Measurements from ENCODE around the gene CHURC1. TPM values are rescaled to one million over a fixed set of nuclear protein-coding genes. Genes with fewer than 3 reads are reported as not detected.

CHURC1 gene
- total and polyA plus RNA-seq, 2 of the 4 experiments (the other 2 are of a cell fraction) = 38.0 to 69.5 TPM

DNA sequence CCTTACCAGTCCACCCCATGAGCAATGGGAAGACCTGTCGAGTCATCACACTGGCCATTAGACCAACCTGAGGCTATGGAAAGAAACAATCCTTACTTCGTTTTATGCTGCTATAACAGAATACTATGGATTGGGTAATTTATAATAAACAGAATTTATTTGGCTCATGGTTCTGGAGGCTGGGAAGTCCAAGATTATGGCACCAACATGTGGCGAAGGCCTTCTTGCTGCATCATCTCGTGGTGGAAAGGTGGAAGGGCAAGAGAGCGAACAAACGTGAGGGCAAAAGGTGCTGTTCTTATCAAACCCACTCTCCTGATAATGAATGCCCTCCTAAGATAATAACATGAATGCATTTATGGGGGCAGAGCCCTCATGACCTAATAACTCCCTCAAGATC lies 24.9 kb upstream of the CHURC1 start:
- Histone ChIP-seq H4K20me1 (ENCODE audit: insufficient read depth, low read length) (no peaks in the 10 kb centered on the region), H3K4me1 (ENCODE audit: control insufficient read depth, insufficient read depth, low read length) (no peaks in the 10 kb centered on the region), H4K91ac (ENCODE audit: insufficient read depth, low read depth, low read length) (no peak overlapping the region), H2BK20ac (ENCODE audit: low read depth, low read length) (no peak overlapping the region), H3K4ac (ENCODE audit: low read depth, low read length) (no peak overlapping the region), H3K27me3 (ENCODE audit: control insufficient read depth, insufficient read depth, low read length) (peaks cover 29% of the 10 kb centered on the region), H3K9me1 (ENCODE audit: insufficient read depth, low read length) (no peaks in the 10 kb centered on the region), H2AFZ (replicated peaks; ENCODE audit: low read length, poor library complexity) (no peak overlapping the region), H3K14ac (replicated peaks; ENCODE audit: low read depth, low read length) (no peak overlapping the region), H3K9ac (ENCODE audit: low read depth, low read length) (no peak overlapping the region), H4K5ac (ENCODE audit: low read depth, low read length) (no peak overlapping the region), H3K36me3 (ENCODE audit: control insufficient read depth, insufficient read depth, low read length) (no peaks in the 10 kb centered on the region), H2AK5ac (ENCODE audit: low read depth, low read length) (no peak overlapping the region), H2BK15ac (ENCODE audit: low read depth, low read length) (no peak overlapping the region), H3K4me2 (ENCODE audit: low read depth, low read length) (no peak overlapping the region), H2BK120ac (ENCODE audit: low read depth, low read length) (no peak overlapping the region), H3K56ac (ENCODE audit: extremely low read depth, insufficient read depth, low read length) (no peak overlapping the region), H3K27ac (ENCODE audit: insufficient read depth, low read length) (no peak overlapping the region), H3K4me3 (ENCODE audit: insufficient read depth, low read depth, low read length) (no peak overlapping the region), H3K23ac (ENCODE audit: low read depth, low read length) (no peak overlapping the region), H4K8ac (ENCODE audit: low read depth in 2 of 2, low read length in 2 of 2) (no peak overlapping the region), H2BK5ac (ENCODE audit: low read depth, low read length, poor library complexity, severe bottlenecking) (no peak overlapping the region), H3K18ac (ENCODE audit: low read depth, low read length) (no peak overlapping the region), H3K79me1 (ENCODE audit: low read depth in 1 of 2, low read length in 2 of 2) (no peaks in the 10 kb centered on the region), H3K9me3 (ENCODE audit: control insufficient read depth, insufficient read depth, low read length) (no peaks in the 10 kb centered on the region), H2AK9ac (replicated peaks; ENCODE audit: low read depth, low read length, poor library complexity) (no peak overlapping the region)
- DNase-seq (peak; percentile 8), ATAC-seq (ENCODE audit: low read depth) (no peak)
- no CpG with 5 or more reads among the region's 6 CpGs for WGBS, 2 experiments (ENCODE audit: extremely low coverage in 2 of 2, insufficient read length in 1 of 2)
- in situ Hi-C loops (cut with MboI; ENCODE audit: low sequenced_read_pairs) (no loop called here), dilution Hi-C loops (cut with HindIII; ENCODE audit: low sequenced_read_pairs, unreplicated experiment) (no loop called here), intact Hi-C loops (cut with micrococcal nuclease) (no loop called here)
- TF ChIP-seq CHD1 (IDR thresholded peaks at IDR 0.05; ENCODE audit: low read depth, low read length) (no peak), BHLHE40 (IDR thresholded peaks at IDR 0.05; ENCODE audit: low read depth, low read length) (no peak), MXI1 (IDR thresholded peaks at IDR 0.05; ENCODE audit: borderline replicate concordance, low read depth, low read length) (no peak), MAFK (IDR thresholded peaks at IDR 0.05; ENCODE audit: low read depth, low read length) (no peak), MAZ (IDR thresholded peaks at IDR 0.05; ENCODE audit: borderline replicate concordance, low read depth, low read length) (no peak), NFE2L2 (IDR thresholded peaks at IDR 0.05; ENCODE audit: low read depth, low read length) (no peak), RAD21 (IDR thresholded peaks at IDR 0.05; ENCODE audit: low read length) (no peak), FOS (IDR thresholded peaks at IDR 0.05; ENCODE audit: low read depth, low read length) (no peak)
- TF ChIP-seq, protein P1, sequence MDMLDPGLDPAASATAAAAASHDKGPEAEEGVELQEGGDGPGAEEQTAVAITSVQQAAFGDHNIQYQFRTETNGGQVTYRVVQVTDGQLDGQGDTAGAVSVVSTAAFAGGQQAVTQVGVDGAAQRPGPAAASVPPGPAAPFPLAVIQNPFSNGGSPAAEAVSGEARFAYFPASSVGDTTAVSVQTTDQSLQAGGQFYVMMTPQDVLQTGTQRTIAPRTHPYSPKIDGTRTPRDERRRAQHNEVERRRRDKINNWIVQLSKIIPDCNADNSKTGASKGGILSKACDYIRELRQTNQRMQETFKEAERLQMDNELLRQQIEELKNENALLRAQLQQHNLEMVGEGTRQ (IDR thresholded peaks at IDR 0.05; ENCODE audit: low read depth, low read length) = no peak
- TF ChIP-seq, protein P2, sequence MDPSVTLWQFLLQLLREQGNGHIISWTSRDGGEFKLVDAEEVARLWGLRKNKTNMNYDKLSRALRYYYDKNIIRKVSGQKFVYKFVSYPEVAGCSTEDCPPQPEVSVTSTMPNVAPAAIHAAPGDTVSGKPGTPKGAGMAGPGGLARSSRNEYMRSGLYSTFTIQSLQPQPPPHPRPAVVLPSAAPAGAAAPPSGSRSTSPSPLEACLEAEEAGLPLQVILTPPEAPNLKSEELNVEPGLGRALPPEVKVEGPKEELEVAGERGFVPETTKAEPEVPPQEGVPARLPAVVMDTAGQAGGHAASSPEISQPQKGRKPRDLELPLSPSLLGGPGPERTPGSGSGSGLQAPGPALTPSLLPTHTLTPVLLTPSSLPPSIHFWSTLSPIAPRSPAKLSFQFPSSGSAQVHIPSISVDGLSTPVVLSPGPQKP (IDR thresholded peaks at IDR 0.05; ENCODE audit: borderline replicate concordance, low read depth, low read length) = no peak
- CTCF ChIA-PET = no interaction called here
- no TSS peak for BruUV-seq (replicated peaks)
- POLR2A ChIA-PET (ENCODE audit: unreplicated experiment) = no interaction called here
